Testis (tissue), 3 donors: ENCODE data around the gene OTOP3. TPM values are rescaled to one million over a fixed set of nuclear protein-coding genes. Genes with fewer than 3 reads are reported as not detected.

Experiments
- DNase-seq: peaks from one replicate; pipeline ENCODE4 v3.0.0-alpha.2; 2019
- H3K27ac ChIP-seq, 2 donors: fragments of 200-600 bp; sonication (generic); one replicate each; pipeline ENCODE4 v1.5.1; 2019
- H3K27me3 ChIP-seq: fragments of 200-600 bp; sonication (generic); one replicate; pipeline ENCODE4 v1.5.1; 2019
- H3K36me3 ChIP-seq: fragments of 200-600 bp; sonication (generic); one replicate; pipeline ENCODE4 v1.5.1; 2017; ENCODE audit warnings: low read depth; ENCODE audit errors: missing control alignments
- H3K4me1 ChIP-seq: fragments of 200-600 bp; sonication (generic); one replicate; pipeline ENCODE4 v1.5.1; 2019
- H3K4me3 ChIP-seq, 2 donors: fragments of 200-600 bp; sonication (generic); one replicate each; pipeline ENCODE4 v1.5.1; 2017 to 2019
- H3K9me3 ChIP-seq: fragments of 200-600 bp; sonication (generic); one replicate; pipeline ENCODE4 v1.5.1; 2017
- CTCF ChIP-seq, 3 experiments: fragments of 450-650 bp in 2 of 3; fragments of 200-600 bp in 1 of 3; sonication (generic) in 1 of 3; IDR thresholded peaks; one replicate each; pipeline ENCODE4 v1.5.1; 2016 to 2019; ENCODE audit warnings: antibody characterized with exemption in 3 of 3, mild to moderate bottlenecking in 2 of 3, moderate library complexity in 1 of 3
- POLR2A ChIP-seq: fragments of 450-650 bp; IDR thresholded peaks from one replicate; pipeline ENCODE4 v1.6.1; 2017; ENCODE audit warnings: antibody characterized with exemption, mild to moderate bottlenecking, moderate library complexity
- WGBS, 2 donors: methylation state at CpG; one replicate each; pipeline ENCODE4 v1.1.5; 2018; 5-methylcytosine and 5-hydroxymethylcytosine counted together
- intact Hi-C: fragments of 100-400 bp; cut with DNase I; formaldehyde crosslinking; loops from one replicate; pipeline ENCODE4 v1.15.1; 2023; ENCODE audit warnings: low total_unique reads
- polyA plus RNA-seq: library from polyadenylated mRNA; stranded (reverse); fragments of 350-450 nt; fragmentation: Illumina TruSeq; extraction: RNeasy Lipid Tissue Mini Kit (QIAGEN cat#74804); gene quantifications from one replicate; pipeline ENCODE4 v1.2.3, GENCODE V29; 2014; ENCODE audit warnings: low read depth, low replicate concordance; ENCODE audit not compliant: insufficient read depth
- total RNA-seq, 2 donors: library from RNA; depleted of rRNA; stranded (reverse); fragments of >200 nt; gene quantifications; one replicate each; pipeline ENCODE4 v1.2.3, GENCODE V29; 2016

Gene OTOP3
- total and polyA plus RNA-seq, 3 donors from 2014 or later: 0.12 TPM; not detected in 2

- DNase-seq: no peak
- WGBS, 2 donors: 3 to 13% methylated on average over 11 to 46 of the region's 86 CpGs
- Histone ChIP-seq H3K27me3 (no peaks in the 10 kb centered on the region), H3K4me1 (peaks cover 9% of the 10 kb centered on the region), H3K36me3 (no peaks in the 10 kb centered on the region), H3K9me3 (no peaks in the 10 kb centered on the region), H3K27ac (no peak within 1 kb of the TSS), H3K4me3 (peak within 1 kb of the TSS; percentile 18 to 56)
- intact Hi-C loops: no loop called here
- TF ChIP-seq POLR2A: no peak
- TF ChIP-seq CTCF (IDR thresholded peaks at IDR 0.05): no peak
Measured at GRCh38 chr17:74892974-74893911, 42.5 kb upstream of the OTOP3 start, which contains the start of gene FADS6. Gene FADS6, minus strand, starts transcription at chr17:74893633. Its CDS starts 38 bp downstream, at chr17:74893595.

- Histone ChIP-seq H3K9me3 (no peaks in the 10 kb centered on the region), H3K36me3 (no peaks in the 10 kb centered on the region), H3K27ac (no peak overlapping the region), H3K4me1 (peaks cover 9% of the 10 kb centered on the region), H3K27me3 (no peaks in the 10 kb centered on the region), H3K4me3 (peak overlapping the region in 1 of 2 donors; percentile 56)
- no peak for DNase-seq
- TF ChIP-seq POLR2A (no peak), CTCF (IDR thresholded peaks at IDR 0.05) (no peak)
- intact Hi-C loops: no loop called here
- WGBS, 2 donors: 7 to 22% methylated on average over 13 to 22 of the region's 22 CpGs
Measured at GRCh38 chr17:74893936-74894671, 41.6 kb upstream of the OTOP3 start.

- intact Hi-C loops: no loop called here
- no peak for DNase-seq
- Histone ChIP-seq H3K9me3 (no peaks in the 10 kb centered on the region), H3K27me3 (no peaks in the 10 kb centered on the region), H3K36me3 (no peaks in the 10 kb centered on the region), H3K27ac (no peak overlapping the region), H3K4me3 (no peak overlapping the region), H3K4me1 (peaks cover 3% of the 10 kb centered on the region)
- TF ChIP-seq CTCF (IDR thresholded peaks at IDR 0.05) (no peak), POLR2A (no peak)
- 87 to 89% methylated on average over 6 to 11 of the region's 11 CpGs for WGBS, 2 donors
Measured at GRCh38 chr17:74898376-74898946, 37.2 kb upstream of the OTOP3 start.

GRCh38 chr17:74900208-74900607 lies 35.5 kb upstream of the OTOP3 start:
- 85% methylated on average over 8 of the region's 8 CpGs for WGBS, 2 donors

More at GRCh38 chr17:74900208-74900607, 35.5 kb upstream of the OTOP3 start:
- TF ChIP-seq POLR2A (no peak), CTCF (IDR thresholded peaks at IDR 0.05) (no peak)
- no peaks in the 10 kb centered on the region for H3K9me3 ChIP-seq
- intact Hi-C loops: no loop called here
- H3K27ac ChIP-seq: no peak overlapping the region
- no peak overlapping the region for H3K4me3 ChIP-seq
- no peaks in the 10 kb centered on the region for H3K27me3 ChIP-seq
- H3K4me1 ChIP-seq: no peaks in the 10 kb centered on the region
- no peak for DNase-seq
- no peaks in the 10 kb centered on the region for H3K36me3 ChIP-seq
